ENCODE results near the gene TUBD1.
"Not testable (repeated sequence)": the region's sequence is repeated elsewhere in the genome, so short reads cannot be mapped to it uniquely, and the experiment has no call there.

Gene TUBD1

GRCh38 chr17:59858932-59859331 lies 33.8 kb downstream of the TUBD1 start:
- Histone ChIP-seq H3K4me1 (ENCODE audit: insufficient read depth, low read length) (peaks cover 3% of the 10 kb centered on the region; the same call in 1 of the 2 replicates), H3K9me3 (ENCODE audit: control insufficient read depth, insufficient read depth, low read length) (no peaks in the 10 kb centered on the region), H3K9ac (ENCODE audit: low read depth, low read length) (no peak overlapping the region), H3K36me3 (ENCODE audit: insufficient read depth, low read length) (peaks cover 10% of the 10 kb centered on the region)

- Histone ChIP-seq H3K9ac (ENCODE audit: low read depth, low read length) (no peak overlapping the region), H3K36me3 (ENCODE audit: insufficient read depth, low read length) (peaks cover 5% of the 10 kb centered on the region), H3K9me3 (ENCODE audit: control insufficient read depth, insufficient read depth, low read length) (no peaks in the 10 kb centered on the region), H3K4me1 (ENCODE audit: insufficient read depth, low read length) (peaks cover 3% of the 10 kb centered on the region)
Measured at GRCh38 chr17:59858167-59858816, 34.5 kb downstream of the TUBD1 start.

GRCh38 chr17:59856859-59857794 lies 35.6 kb downstream of the TUBD1 start:
- no peak overlapping the region for H3K9ac ChIP-seq (ENCODE audit: low read depth, low read length)
- H3K9me3 ChIP-seq (ENCODE audit: control insufficient read depth, insufficient read depth, low read length) = no peaks in the 10 kb centered on the region
- H3K4me1 ChIP-seq (ENCODE audit: insufficient read depth, low read length) = peaks cover 11% of the 10 kb centered on the region
- no peaks in the 10 kb centered on the region; the same call in none of the 2 replicates for H3K36me3 ChIP-seq (ENCODE audit: insufficient read depth, low read length)

- not testable (repeated sequence) for H3K9ac ChIP-seq (ENCODE audit: low read depth, low read length); H3K9me3 ChIP-seq (ENCODE audit: control insufficient read depth, insufficient read depth, low read length); H3K36me3 ChIP-seq (ENCODE audit: insufficient read depth, low read length)
- H3K4me1 ChIP-seq (ENCODE audit: insufficient read depth, low read length) = peaks cover 29% of the 10 kb centered on the region
Measured at GRCh38 chr17:59853919-59854729, 38.6 kb downstream of the TUBD1 start.

GRCh38 chr17:59853168-59853918 lies 39.4 kb downstream of the TUBD1 start:
- Histone ChIP-seq H3K4me1 (ENCODE audit: insufficient read depth, low read length) (peaks cover 29% of the 10 kb centered on the region), H3K9me3 (ENCODE audit: control insufficient read depth, insufficient read depth, low read length) (no peaks in the 10 kb centered on the region), H3K9ac (ENCODE audit: low read depth, low read length) (no peak overlapping the region), H3K36me3 (ENCODE audit: insufficient read depth, low read length) (no peaks in the 10 kb centered on the region)

- not testable (repeated sequence) for H3K9ac ChIP-seq (ENCODE audit: low read depth, low read length); H3K9me3 ChIP-seq (ENCODE audit: control insufficient read depth, insufficient read depth, low read length); H3K36me3 ChIP-seq (ENCODE audit: insufficient read depth, low read length)
- peaks cover 29% of the 10 kb centered on the region for H3K4me1 ChIP-seq (ENCODE audit: insufficient read depth, low read length)
Measured at GRCh38 chr17:59852847-59853167, 39.9 kb downstream of the TUBD1 start.

- H3K4me1 ChIP-seq (ENCODE audit: insufficient read depth, low read length) = peaks cover 29% of the 10 kb centered on the region
Measured at GRCh38 chr17:59851439-59852375, 41.0 kb downstream of the TUBD1 start.

GRCh38 chr17:59850311-59850710 lies 42.4 kb downstream of the TUBD1 start:
- not testable (repeated sequence) for H3K36me3 ChIP-seq (ENCODE audit: insufficient read depth, low read length); H3K9me3 ChIP-seq (ENCODE audit: control insufficient read depth, insufficient read depth, low read length); H3K9ac ChIP-seq (ENCODE audit: low read depth, low read length)
- H3K4me1 ChIP-seq (ENCODE audit: insufficient read depth, low read length) = peaks cover 43% of the 10 kb centered on the region

More at GRCh38 chr17:59851439-59852375, 41.0 kb downstream of the TUBD1 start:
- Histone ChIP-seq H3K36me3 (ENCODE audit: insufficient read depth, low read length) (no peaks in the 10 kb centered on the region), H3K9ac (ENCODE audit: low read depth, low read length) (no peak overlapping the region), H3K9me3 (ENCODE audit: control insufficient read depth, insufficient read depth, low read length) (no peaks in the 10 kb centered on the region)

GRCh38 chr17:59848778-59849177 lies 44.0 kb downstream of the TUBD1 start:
- H3K4me1 ChIP-seq (ENCODE audit: insufficient read depth, low read length) = peaks cover 48% of the 10 kb centered on the region
- H3K9ac ChIP-seq (ENCODE audit: low read depth, low read length) = no peak overlapping the region
- H3K9me3 ChIP-seq (ENCODE audit: control insufficient read depth, insufficient read depth, low read length) = no peaks in the 10 kb centered on the region
- no peaks in the 10 kb centered on the region for H3K36me3 ChIP-seq (ENCODE audit: insufficient read depth, low read length)

- H3K4me1 ChIP-seq (ENCODE audit: insufficient read depth, low read length) = peaks cover 48% of the 10 kb centered on the region
Measured at GRCh38 chr17:59848385-59848668, 44.4 kb downstream of the TUBD1 start.

GRCh38 chr17:59846394-59847165 lies 46.2 kb downstream of the TUBD1 start:
- no peaks in the 10 kb centered on the region for H3K36me3 ChIP-seq (ENCODE audit: insufficient read depth, low read length)
- peaks cover 35% of the 10 kb centered on the region for H3K4me1 ChIP-seq (ENCODE audit: insufficient read depth, low read length)
- H3K9me3 ChIP-seq (ENCODE audit: control insufficient read depth, insufficient read depth, low read length) = no peaks in the 10 kb centered on the region
- no peak overlapping the region; the same call in 1 of the 2 replicates for H3K9ac ChIP-seq (ENCODE audit: low read depth, low read length)

More at GRCh38 chr17:59848385-59848668, 44.4 kb downstream of the TUBD1 start:
- H3K9ac ChIP-seq (ENCODE audit: low read depth, low read length) = no peak overlapping the region
- H3K36me3 ChIP-seq (ENCODE audit: insufficient read depth, low read length) = no peaks in the 10 kb centered on the region
- H3K9me3 ChIP-seq (ENCODE audit: control insufficient read depth, insufficient read depth, low read length) = no peaks in the 10 kb centered on the region

GRCh38 chr17:59845595-59846393 lies 46.9 kb downstream of the TUBD1 start:
- Histone ChIP-seq H3K9me3 (ENCODE audit: control insufficient read depth, insufficient read depth, low read length) (no peaks in the 10 kb centered on the region), H3K9ac (ENCODE audit: low read depth, low read length) (no peak overlapping the region), H3K4me1 (ENCODE audit: insufficient read depth, low read length) (peaks cover 31% of the 10 kb centered on the region)

More at GRCh38 chr17:59845595-59846393, 46.9 kb downstream of the TUBD1 start:
- 0 out of 2 replicates have a peak, but pooled peaks cover 4% of the 10 kb centered on the region for H3K36me3 ChIP-seq (ENCODE audit: insufficient read depth, low read length)

Measured in ES-I3 (cell line).